Left lung (tissue), 10 donors: ENCODE data around the gene STK39. TPM values are rescaled to one million over a fixed set of nuclear protein-coding genes. Genes with fewer than 3 reads are reported as not detected.

Source experiments
- ATAC-seq: fragments of 200-7000 bp; cut with Tn5 transposase; one replicate; pipeline ENCODE4 v1.9.1; 2020; ENCODE audit warnings: moderate library complexity
- DNase-seq, 4 donors: peaks; one replicate each; pipeline ENCODE4 v3.0.0-alpha.2; 2013 to 2020
- H3K27ac ChIP-seq, 2 donors: fragments of 200-600 bp; sonication (generic) in 1 of 2; one replicate each; pipeline versions ENCODE4 v1.5.0 to v1.8.0; 2020 to 2021
- H3K27me3 ChIP-seq, 2 donors: fragments of 200-600 bp; sonication (generic) in 1 of 2; one replicate each; pipeline versions ENCODE4 v1.5.0 to v1.8.0; 2020 to 2021
- H3K36me3 ChIP-seq, 2 donors: fragments of 200-600 bp; sonication (generic) in 1 of 2; one replicate each; pipeline versions ENCODE4 v1.5.0 to v1.8.0; 2020 to 2021
- H3K4me1 ChIP-seq, 2 donors: fragments of 200-600 bp; one replicate each; pipeline ENCODE4 v1.8.0; 2021
- H3K4me3 ChIP-seq, 2 donors: fragments of 200-600 bp; sonication (generic) in 1 of 2; one replicate each; pipeline versions ENCODE4 v1.5.0 to v1.8.0; 2020 to 2021; ENCODE audit warnings: mild to moderate bottlenecking in 1 of 2
- H3K9me3 ChIP-seq, 2 donors: fragments of 200-600 bp; sonication (generic) in 1 of 2; one replicate each; pipeline versions ENCODE4 v1.5.0 to v1.8.0; 2020 to 2021
- CTCF ChIP-seq, 2 donors: fragments of 200-600 bp; sonication (generic) in 1 of 2; IDR thresholded peaks; one replicate each; pipeline versions ENCODE4 v1.5.0 to v1.8.0; 2021; ENCODE audit warnings: antibody characterized with exemption in 2 of 2
- intact Hi-C, 2 donors: fragments of 100-400 bp; cut with DNase I; formaldehyde crosslinking; loops; one replicate each; pipeline versions ENCODE4 v1.11.2 to v1.14.2; 2022
- polyA plus RNA-seq, 6 donors: library from polyadenylated mRNA; unstranded; fragments of 120-200 nt; gene quantifications; one replicate each; pipeline ENCODE4 v1.2.1, GENCODE V29; 2013; ENCODE audit not compliant: insufficient read length in 6 of 6
- total RNA-seq, 2 donors: library from RNA; stranded (reverse); fragmentation: NEBNext Ultra II Directional; extraction: Animal tissue kit (Norgen Biotek cat#: 25700); gene quantifications; one replicate each; pipeline ENCODE4 v1.2.1, GENCODE V29; 2021
- donor health status: DM: no; HTN: yes; CAD: no.
- donor health status: DM: no; HTN: no; CAD: no.

Gene STK39
- total and polyA plus RNA-seq, 8 donors, result 15.7 to 31.3 (median 27.0) TPM

- intact Hi-C loops, result no loop called here
Measured at GRCh38 chr2:168105127-168105683, 142.2 kb downstream of the STK39 start.

GRCh38 chr2:168097431-168097830 is 150.0 kb downstream of the STK39 start:
- no peak for TF ChIP-seq CTCF (IDR thresholded peaks at IDR 0.05)
- Histone ChIP-seq H3K36me3 (no peaks in the 10 kb centered on the region), H3K4me3 (no peak overlapping the region), H3K4me1 (no peaks in the 10 kb centered on the region), H3K9me3 (no peaks in the 10 kb centered on the region), H3K27me3 (no peaks in the 10 kb centered on the region), H3K27ac (no peak overlapping the region)
- ATAC-seq (no peak), DNase-seq (no peak)
- intact Hi-C loops, result no loop called here

More at GRCh38 chr2:168105127-168105683, 142.2 kb downstream of the STK39 start:
- Histone ChIP-seq H3K27me3 (no peaks in the 10 kb centered on the region), H3K36me3 (no peaks in the 10 kb centered on the region), H3K4me1 (no peaks in the 10 kb centered on the region), H3K27ac (no peak overlapping the region), H3K4me3 (no peak overlapping the region), H3K9me3 (no peaks in the 10 kb centered on the region)
- ATAC-seq, result no peak
- DNase-seq, result no peak
- TF ChIP-seq CTCF (IDR thresholded peaks at IDR 0.05), result no peak

- TF ChIP-seq CTCF (IDR thresholded peaks at IDR 0.05), result no peak
- intact Hi-C loops, result no loop called here
- DNase-seq, result no peak
Measured at GRCh38 chr2:168096158-168096557, 151.2 kb downstream of the STK39 start.

GRCh38 chr2:168091986-168092385 is 155.4 kb downstream of the STK39 start:
- intact Hi-C loops, result no loop called here
- TF ChIP-seq CTCF (IDR thresholded peaks at IDR 0.05), result no peak
- H3K27me3 ChIP-seq, result no peaks in the 10 kb centered on the region

More at GRCh38 chr2:168096158-168096557, 151.2 kb downstream of the STK39 start:
- no peaks in the 10 kb centered on the region for H3K36me3 ChIP-seq
- no peak overlapping the region for H3K27ac ChIP-seq
- H3K4me3 ChIP-seq, result no peak overlapping the region
- H3K9me3 ChIP-seq, result no peaks in the 10 kb centered on the region
- H3K27me3 ChIP-seq, result no peaks in the 10 kb centered on the region
- no peaks in the 10 kb centered on the region for H3K4me1 ChIP-seq
- no peak for ATAC-seq

GRCh38 chr2:168090366-168091135 is 156.8 kb downstream of the STK39 start:
- intact Hi-C loops, result no loop called here
- DNase-seq (peak in 1 of 4 donors; percentile 19), ATAC-seq (no peak)
- no peak overlapping the region for H3K4me3 ChIP-seq
- no peaks in the 10 kb centered on the region for H3K36me3 ChIP-seq
- H3K9me3 ChIP-seq, result no peaks in the 10 kb centered on the region
- no peaks in the 10 kb centered on the region for H3K4me1 ChIP-seq
- no peak for TF ChIP-seq CTCF (IDR thresholded peaks at IDR 0.05)
- no peaks in the 10 kb centered on the region for H3K27me3 ChIP-seq
- no peak overlapping the region for H3K27ac ChIP-seq

More at GRCh38 chr2:168091986-168092385, 155.4 kb downstream of the STK39 start:
- no peaks in the 10 kb centered on the region for H3K9me3 ChIP-seq
- no peak overlapping the region for H3K27ac ChIP-seq
- H3K4me1 ChIP-seq, result no peaks in the 10 kb centered on the region
- no peak for DNase-seq
- H3K4me3 ChIP-seq, result no peak overlapping the region
- no peaks in the 10 kb centered on the region for H3K36me3 ChIP-seq
- ATAC-seq, result no peak
